Measurements from ENCODE around the gene ZACN. TPM values are rescaled to one million over a fixed set of nuclear protein-coding genes. Genes with fewer than 3 reads are reported as not detected.
"Not testable (repeated sequence)": the region's sequence is repeated elsewhere in the genome, so short reads cannot be mapped to it uniquely, and the experiment has no call there.

ZACN gene
- total RNA-seq, 1 experiment from 2014 or later: not detected

GRCh38 chr17:76053246-76054111, 25.5 kb upstream of the ZACN start:
- DNase-seq (ENCODE audit: low spot score): peak; percentile 70

- DNase-seq (ENCODE audit: low spot score): peak; percentile 61
These were observed 24.9 kb upstream of the ZACN start for GRCh38 chr17:76054112-76054476.

- DNase-seq (ENCODE audit: low spot score): peak; percentile 22
These were observed 22.1 kb upstream of the ZACN start for GRCh38 chr17:76056882-76057281.

GRCh38 chr17:76058264-76058663, 20.7 kb upstream of the ZACN start:
- not testable (repeated sequence) for DNase-seq (ENCODE audit: low spot score)

GRCh38 chr17:76063875-76064546, 15.0 kb upstream of the ZACN start:
- no peak for DNase-seq (ENCODE audit: low spot score)

GRCh38 chr17:76065775-76066174, 13.2 kb upstream of the ZACN start:
- no peak for DNase-seq (ENCODE audit: low spot score)

- no peak for DNase-seq (ENCODE audit: low spot score)
These were observed 7.3 kb upstream of the ZACN start for GRCh38 chr17:76071531-76072147.

- DNase-seq (ENCODE audit: low spot score): peak; percentile 89
These were observed 6.7 kb upstream of the ZACN start, which contains the start of gene SRP68 for GRCh38 chr17:76072148-76072858. Gene SRP68, minus strand, starts transcription at chr17:76072517. Its CDS starts 26 bp downstream, at chr17:76072491.

GRCh38 chr17:76074390-76075363, 4.3 kb upstream of the ZACN start, which contains the start of gene GALR2:
Gene GALR2, plus strand, starts transcription at chr17:76074781. Its CDS starts 103 bp downstream, at chr17:76074884.
- no peak for DNase-seq (ENCODE audit: low spot score)

GRCh38 chr17:76075364-76076145, 3.4 kb upstream of the ZACN start:
- DNase-seq (ENCODE audit: low spot score): no peak

- no peak for DNase-seq (ENCODE audit: low spot score)
These were observed 2.7 kb upstream of the ZACN start for GRCh38 chr17:76076146-76076764.

- no peak for DNase-seq (ENCODE audit: low spot score)
These were observed 2.0 kb upstream of the ZACN start for GRCh38 chr17:76076765-76077583.

- DNase-seq (ENCODE audit: low spot score): no peak
These were observed 1.3 kb upstream of the ZACN start for GRCh38 chr17:76077584-76078110.

- not testable (repeated sequence) for DNase-seq (ENCODE audit: low spot score)
These were observed 612 bp upstream of the ZACN start for GRCh38 chr17:76078370-76078769.

GRCh38 chr17:76079535-76079955, 563 bp downstream of the ZACN start:
- DNase-seq (ENCODE audit: low spot score): no peak

GRCh38 chr17:76079956-76080767, 1.2 kb downstream of the ZACN start:
- DNase-seq (ENCODE audit: low spot score): no peak

GRCh38 chr17:76080768-76081287, 1.8 kb downstream of the ZACN start:
- DNase-seq (ENCODE audit: low spot score): no peak

Data from HT-29 (cell line).